IMR-90 (cell line): ENCODE measurements around the gene RADIL.

Experiments
- BHLHE40 ChIP-seq: fragments of 150-350 bp; IDR thresholded peaks from 2 replicates; pipeline ENCODE4 v1.6.1; 2016; ENCODE audit warnings: mild to moderate bottlenecking, low read depth, low read length
- CEBPB ChIP-seq: IDR thresholded peaks from 2 replicates; pipeline ENCODE4 v1.6.1; 2012; ENCODE audit warnings: low read depth, low read length, improper control_type of control experiment
- FOS ChIP-seq: fragments of 150-350 bp; IDR thresholded peaks from 2 replicates; pipeline ENCODE4 v1.6.1; 2016; ENCODE audit warnings: low read depth, low read length
- MAFK ChIP-seq: IDR thresholded peaks from 2 replicates; pipeline ENCODE4 v1.6.1; 2012; ENCODE audit warnings: low read depth, low read length, improper control_type of control experiment
- MAZ ChIP-seq: IDR thresholded peaks from 2 replicates; pipeline ENCODE4 v1.6.1; 2012; ENCODE audit warnings: low read depth, mild to moderate bottlenecking, low read length, improper control_type of control experiment, moderate library complexity, borderline replicate concordance
- POLR2A ChIP-seq: IDR thresholded peaks from 2 replicates; pipeline ENCODE4 v1.6.1; 2012; ENCODE audit warnings: mild to moderate bottlenecking, low read depth, low read length
- RAD21 ChIP-seq: IDR thresholded peaks from 2 replicates; pipeline ENCODE4 v1.6.1; 2012; ENCODE audit warnings: low read length, improper control_type of control experiment
- RCOR1 ChIP-seq: IDR thresholded peaks from 2 replicates; pipeline ENCODE4 v1.6.1; 2012; ENCODE audit warnings: mild to moderate bottlenecking, low read length, improper control_type of control experiment; ENCODE audit not compliant: insufficient replicate concordance
- USF2 ChIP-seq: fragments of 150-350 bp; IDR thresholded peaks from 2 replicates; pipeline ENCODE4 v1.6.1; 2017; ENCODE audit warnings: mild to moderate bottlenecking, antibody characterized with exemption, low read length, low read depth
- TF ChIP-seq, protein P1 (sequence below): conservative IDR thresholded peaks from 2 replicates; pipeline ENCODE4 v1.5.1; 2012; ENCODE audit warnings: mild to moderate bottlenecking, low read depth, low read length, improper control_type of control experiment

DNA sequence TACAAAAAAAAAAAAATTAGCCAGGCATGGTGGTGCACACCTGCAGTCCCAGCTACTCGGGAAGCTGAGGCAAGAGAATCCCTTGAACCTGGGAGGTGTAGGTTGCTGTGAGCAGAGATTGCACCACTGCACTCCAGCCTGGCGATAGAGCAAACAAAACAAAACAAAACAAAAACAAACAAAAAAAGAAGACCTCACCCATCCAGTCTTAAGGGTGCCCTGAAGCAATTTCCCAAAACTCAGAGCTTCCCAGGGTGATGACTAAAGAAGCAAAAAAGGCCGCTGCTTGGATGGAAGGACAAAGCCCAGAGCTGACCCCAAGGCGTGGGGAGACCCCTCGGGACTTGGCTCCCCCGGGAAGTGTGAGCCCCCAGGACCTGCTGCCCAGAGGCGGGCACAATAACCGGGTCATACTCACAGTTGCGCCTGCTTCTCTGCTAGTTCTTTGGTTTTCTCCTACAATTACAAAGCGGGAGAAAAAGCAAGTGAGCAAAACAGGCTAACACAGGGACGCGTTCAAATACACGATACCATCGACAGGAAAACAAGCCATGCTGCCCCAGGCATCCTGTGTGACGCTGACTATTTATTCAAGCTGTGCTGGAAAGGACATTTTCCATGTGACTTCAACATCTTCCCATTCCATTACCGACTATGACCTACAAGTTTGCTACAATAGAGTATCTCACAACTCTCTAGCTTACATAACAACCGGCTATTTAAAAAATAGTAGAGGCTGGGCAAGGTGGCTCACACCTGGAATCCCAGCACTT, 51.6 kb downstream of the RADIL start:
- TF ChIP-seq USF2 (no peak), POLR2A (no peak), RAD21 (no peak), MAZ (no peak), FOS (no peak), MAFK (no peak), RCOR1 (no peak), CEBPB (no peak), BHLHE40 (no peak)
- TF ChIP-seq, protein P1, sequence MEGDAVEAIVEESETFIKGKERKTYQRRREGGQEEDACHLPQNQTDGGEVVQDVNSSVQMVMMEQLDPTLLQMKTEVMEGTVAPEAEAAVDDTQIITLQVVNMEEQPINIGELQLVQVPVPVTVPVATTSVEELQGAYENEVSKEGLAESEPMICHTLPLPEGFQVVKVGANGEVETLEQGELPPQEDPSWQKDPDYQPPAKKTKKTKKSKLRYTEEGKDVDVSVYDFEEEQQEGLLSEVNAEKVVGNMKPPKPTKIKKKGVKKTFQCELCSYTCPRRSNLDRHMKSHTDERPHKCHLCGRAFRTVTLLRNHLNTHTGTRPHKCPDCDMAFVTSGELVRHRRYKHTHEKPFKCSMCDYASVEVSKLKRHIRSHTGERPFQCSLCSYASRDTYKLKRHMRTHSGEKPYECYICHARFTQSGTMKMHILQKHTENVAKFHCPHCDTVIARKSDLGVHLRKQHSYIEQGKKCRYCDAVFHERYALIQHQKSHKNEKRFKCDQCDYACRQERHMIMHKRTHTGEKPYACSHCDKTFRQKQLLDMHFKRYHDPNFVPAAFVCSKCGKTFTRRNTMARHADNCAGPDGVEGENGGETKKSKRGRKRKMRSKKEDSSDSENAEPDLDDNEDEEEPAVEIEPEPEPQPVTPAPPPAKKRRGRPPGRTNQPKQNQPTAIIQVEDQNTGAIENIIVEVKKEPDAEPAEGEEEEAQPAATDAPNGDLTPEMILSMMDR: no peak
